B cell (primary cell): ENCODE measurements around the gene NR2E1. TPM values are rescaled to one million over a fixed set of nuclear protein-coding genes. Genes with fewer than 3 reads are reported as not detected.

ENCODE experiments used
- ATAC-seq: fragments of 200-7000 bp; cut with Tn5 transposase; one replicate; pipeline ENCODE4 v1.10.0; 2021; ENCODE audit warnings: low read depth, mild to moderate bottlenecking, moderate number of reproducible peaks, moderate library complexity
- CTCF ChIA-PET: fragments of 350-600 bp; sonication (Branson Sonifier 250); formaldehyde crosslinking; loops from one replicate; lab custom pipeline; 2021; ENCODE audit warnings: antibody characterized with exemption, inconsistent platforms; lab: Charles Lee
- POLR2A ChIA-PET: fragments of 350-600 bp; sonication (Branson Sonifier 250); formaldehyde crosslinking; loops from one replicate; lab custom pipeline; 2021; ENCODE audit warnings: antibody characterized with exemption; lab: Charles Lee
- DNase-seq: peaks from one replicate; pipeline ENCODE4 v3.0.0; 2013
- H2AFZ ChIP-seq: 2 replicates; pipeline ENCODE4 v1.6.1; 2012; ENCODE audit warnings: mild to moderate bottlenecking, low read depth, low read length; ENCODE audit not compliant: insufficient read depth, poor library complexity, severe bottlenecking
- H3K27ac ChIP-seq, 2 donors: 1 replicate in 1 of 2; 2 replicates in 1 of 2; pipeline ENCODE4 v1.5.1; 2012 to 2013; ENCODE audit warnings: low read length in 2 of 2, mild to moderate bottlenecking in 2 of 2, moderate library complexity in 1 of 2
- H3K27me3 ChIP-seq, 4 experiments: fragments of 200-600 bp in 1 of 4; sonication (generic) in 1 of 4; replicated peaks in 1 of 4; 1 replicate in 2 of 4; 2 replicates in 2 of 4; pipeline versions ENCODE4 v1.6.1 to v1.7.0; 2013 to 2016; ENCODE audit warnings: low read length in 3 of 4, mild to moderate bottlenecking in 2 of 4, mixed read lengths in 1 of 4, moderate library complexity in 1 of 4; ENCODE audit not compliant: insufficient read depth in 4 of 4, control insufficient read depth in 3 of 4; ENCODE audit errors: control extremely low read depth in 1 of 4
- H3K36me3 ChIP-seq, 2 experiments: replicated peaks in 1 of 2; 1 replicate in 1 of 2; 2 replicates in 1 of 2; pipeline versions ENCODE4 v1.6.1 to v1.7.1; 2013; ENCODE audit warnings: low read length in 1 of 2; ENCODE audit not compliant: insufficient read depth in 2 of 2, control insufficient read depth in 1 of 2; ENCODE audit errors: control extremely low read depth in 1 of 2, extremely low read depth in 1 of 2
- H3K4me1 ChIP-seq, 2 donors: fragments of 200-600 bp in 1 of 2; sonication (generic) in 1 of 2; 1 replicate in 1 of 2; 2 replicates in 1 of 2; pipeline versions ENCODE4 v1.5.1 to v1.6.1; 2013 to 2017; ENCODE audit warnings: low read length in 2 of 2; ENCODE audit not compliant: control insufficient read depth in 2 of 2, insufficient read depth in 2 of 2
- H3K4me2 ChIP-seq: replicated peaks from 2 replicates; pipeline ENCODE3; 2012; ENCODE audit warnings: mild to moderate bottlenecking, low read depth, low read length; ENCODE audit not compliant: poor library complexity, severe bottlenecking
- H3K4me3 ChIP-seq, 5 experiments: fragments of 200-600 bp in 1 of 5; sonication (generic) in 1 of 5; 1 replicate in 3 of 5; 2 replicates in 2 of 5; pipeline versions ENCODE4 v1.5.1 to v1.7.0; 2011 to 2016; ENCODE audit warnings: low read length in 4 of 5, mild to moderate bottlenecking in 4 of 5, low read depth in 2 of 5, control low read depth in 1 of 5, moderate library complexity in 1 of 5; ENCODE audit not compliant: insufficient read depth in 1 of 5; ENCODE audit errors: control extremely low read depth in 1 of 5, extremely low read depth in 1 of 5
- H3K79me2 ChIP-seq: fragments of 200-600 bp; sonication (generic); one replicate; pipeline ENCODE4 v1.6.0; 2016; ENCODE audit warnings: low read length; ENCODE audit not compliant: control insufficient read depth, insufficient read depth
- H3K9ac ChIP-seq: fragments of 200-600 bp; sonication (generic); 2 replicates; pipeline ENCODE4 v1.6.1; 2017; ENCODE audit warnings: mild to moderate bottlenecking, low read length, moderate library complexity
- H3K9me3 ChIP-seq, 3 donors: one replicate each; pipeline versions ENCODE4 v1.6.1 to v1.7.1; 2013; ENCODE audit warnings: low read length in 2 of 3; ENCODE audit not compliant: control insufficient read depth in 2 of 3, insufficient read depth in 1 of 3; ENCODE audit errors: control extremely low read depth in 1 of 3
- H4K20me1 ChIP-seq: 2 replicates; pipeline ENCODE4 v1.6.0; 2012; ENCODE audit warnings: mild to moderate bottlenecking, low read length; ENCODE audit not compliant: insufficient read depth, control insufficient read depth, poor library complexity, severe bottlenecking
- H3K27ac Mint-ChIP-seq: one replicate; pipeline ENCODE4 v1.8.0; 2021; ENCODE audit warnings: mixed read lengths
- H3K27me3 Mint-ChIP-seq: one replicate; pipeline ENCODE4 v1.8.0; 2021; ENCODE audit warnings: mixed read lengths
- H3K4me1 Mint-ChIP-seq: one replicate; pipeline ENCODE4 v1.8.0; 2021; ENCODE audit warnings: mixed read lengths
- H3K4me3 Mint-ChIP-seq: one replicate; pipeline ENCODE4 v1.8.0; 2021; ENCODE audit warnings: mixed read lengths
- H3K9me3 Mint-ChIP-seq: one replicate; pipeline ENCODE4 v1.8.0; 2022; ENCODE audit warnings: mixed read lengths; ENCODE audit not compliant: insufficient read depth
- EZH2 ChIP-seq: IDR thresholded peaks from 2 replicates; pipeline ENCODE4 v1.6.1; 2012; ENCODE audit warnings: borderline replicate concordance, low read depth, mild to moderate bottlenecking, moderate library complexity, low read length; ENCODE audit not compliant: insufficient read depth, poor library complexity, severe bottlenecking
- WGBS: methylation state at CpG from one replicate; pipeline ENCODE4 v1.1.5; 2013; ENCODE audit warnings: missing lambda C conversion rate; ENCODE audit not compliant: insufficient coverage; 5-methylcytosine and 5-hydroxymethylcytosine counted together
- intact Hi-C: fragments of 100-400 bp; cut with micrococcal nuclease; formaldehyde crosslinking; loops from one replicate; pipeline ENCODE4 v1.10.0; 2022
- polyA plus RNA-seq: library from polyadenylated mRNA; depleted of rRNA; stranded (reverse); fragments of >200 nt; gene quantifications from 2 replicates; pipeline ENCODE4 v1.2.3, GENCODE V29; 2012
- total RNA-seq, 2 donors: library from RNA; stranded (reverse); fragments of 120-200 nt in 1 of 2; gene quantifications; 1 replicate in 1 of 2; 2 replicates in 1 of 2; pipeline versions ENCODE4 v1.2.3 to v1.2.4, GENCODE V29; 2013 to 2022
- TF ChIP-seq, protein P1 (sequence below): fragments of 200-600 bp; IDR thresholded peaks from one replicate; pipeline ENCODE4 v1.8.0; 2022; ENCODE audit warnings: antibody characterized with exemption, mild to moderate bottlenecking

The NR2E1 gene
- total and polyA plus RNA-seq, 2 donors (not counting 1 experiment from before 2014, with no cell fraction given) = not detected

DNA sequence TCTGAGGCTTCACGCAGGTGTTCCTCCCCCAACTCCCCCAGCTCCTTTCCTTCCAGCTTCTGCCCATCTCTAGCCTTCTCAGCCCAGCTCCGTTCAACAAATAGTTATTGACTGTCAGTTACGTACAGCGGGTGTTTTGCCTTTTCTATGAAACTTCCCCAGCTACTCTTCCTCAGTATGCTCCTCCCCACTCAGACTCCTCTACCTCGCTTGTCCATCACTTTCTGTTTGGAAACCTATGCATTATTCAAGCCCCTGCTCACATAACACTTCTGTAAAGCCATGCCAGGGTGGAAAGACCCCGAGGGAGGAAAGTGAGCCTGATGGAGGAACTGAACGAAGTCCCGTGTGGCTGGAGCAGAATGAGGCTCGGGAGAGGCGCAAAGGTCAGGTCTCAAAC lies 44.2 kb upstream of the NR2E1 start:
- CTCF ChIA-PET = no interaction called here
- Histone ChIP-seq H3K4me3 (no peak overlapping the region), H3K4me1 (peaks cover 33% of the 10 kb centered on the region in 2 donors), H3K27me3 (peaks cover 0 to 74% (median 56%) of the 10 kb centered on the region in 4 experiments), H3K79me2 (no peaks in the 10 kb centered on the region), H3K9me3 (peaks cover 0 to 34% (median 1%) of the 10 kb centered on the region in 3 donors), H4K20me1 (no peaks in the 10 kb centered on the region), H3K36me3 (no peaks in the 10 kb centered on the region), H3K9ac (no peak overlapping the region), H2AFZ (no peak overlapping the region), H3K27ac (no peak overlapping the region), H3K4me2 (no peak overlapping the region)
- Mint-ChIP-seq H3K4me1 (peaks cover 35% of the 10 kb centered on the region), H3K27ac (no peak overlapping the region), H3K4me3 (peak overlapping the region; percentile 8), H3K9me3 (no peaks in the 10 kb centered on the region), H3K27me3 (peaks cover 78% of the 10 kb centered on the region)
- TF ChIP-seq EZH2 = no peak
- TF ChIP-seq, protein P1, sequence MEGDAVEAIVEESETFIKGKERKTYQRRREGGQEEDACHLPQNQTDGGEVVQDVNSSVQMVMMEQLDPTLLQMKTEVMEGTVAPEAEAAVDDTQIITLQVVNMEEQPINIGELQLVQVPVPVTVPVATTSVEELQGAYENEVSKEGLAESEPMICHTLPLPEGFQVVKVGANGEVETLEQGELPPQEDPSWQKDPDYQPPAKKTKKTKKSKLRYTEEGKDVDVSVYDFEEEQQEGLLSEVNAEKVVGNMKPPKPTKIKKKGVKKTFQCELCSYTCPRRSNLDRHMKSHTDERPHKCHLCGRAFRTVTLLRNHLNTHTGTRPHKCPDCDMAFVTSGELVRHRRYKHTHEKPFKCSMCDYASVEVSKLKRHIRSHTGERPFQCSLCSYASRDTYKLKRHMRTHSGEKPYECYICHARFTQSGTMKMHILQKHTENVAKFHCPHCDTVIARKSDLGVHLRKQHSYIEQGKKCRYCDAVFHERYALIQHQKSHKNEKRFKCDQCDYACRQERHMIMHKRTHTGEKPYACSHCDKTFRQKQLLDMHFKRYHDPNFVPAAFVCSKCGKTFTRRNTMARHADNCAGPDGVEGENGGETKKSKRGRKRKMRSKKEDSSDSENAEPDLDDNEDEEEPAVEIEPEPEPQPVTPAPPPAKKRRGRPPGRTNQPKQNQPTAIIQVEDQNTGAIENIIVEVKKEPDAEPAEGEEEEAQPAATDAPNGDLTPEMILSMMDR = no peak
- WGBS = 41% methylated on average over 8 of the region's 10 CpGs
- POLR2A ChIA-PET = interaction anchor here (0.6 kb wide), 1 partner anchor 134 kb away, joined by 10 read pairs; no protein-coding TSS in a partner anchor
- intact Hi-C loops = no loop called here
- DNase-seq = no peak
- ATAC-seq = no peak

DNA sequence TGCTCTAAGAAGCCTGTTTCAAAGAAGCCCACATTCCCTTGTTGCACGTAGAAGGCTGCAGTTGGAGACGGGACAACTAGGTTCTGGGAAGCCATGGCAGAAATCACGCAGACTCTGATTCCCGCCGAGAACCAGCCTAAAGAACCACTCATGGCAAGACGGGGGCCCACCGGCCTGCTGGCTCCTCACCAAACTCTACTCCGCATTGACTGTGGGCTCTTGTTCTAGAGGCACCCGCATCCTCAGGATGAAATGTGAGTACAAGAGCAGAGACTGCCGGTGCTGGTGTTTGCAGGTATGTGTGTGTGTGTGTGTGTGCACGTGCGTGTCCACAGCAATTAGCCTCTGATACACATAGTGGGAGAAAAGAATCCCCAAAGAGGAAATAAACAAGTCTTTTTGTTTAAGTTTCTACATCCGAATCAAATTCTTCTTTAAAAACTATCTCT lies 42.3 kb upstream of the NR2E1 start:
- no peak overlapping the region for H3K4me3 Mint-ChIP-seq
- H3K4me1 Mint-ChIP-seq = peaks cover 24% of the 10 kb centered on the region
- CTCF ChIA-PET = no interaction called here
- WGBS = 31% methylated on average over 7 of the region's 13 CpGs
- POLR2A ChIA-PET = no interaction called here
- H3K9me3 Mint-ChIP-seq = no peaks in the 10 kb centered on the region
- Histone ChIP-seq H3K27me3 (peaks cover 0 to 65% (median 51%) of the 10 kb centered on the region in 4 experiments), H3K36me3 (no peaks in the 10 kb centered on the region), H3K4me1 (peaks cover 18 to 24% of the 10 kb centered on the region in 2 donors), H3K79me2 (no peaks in the 10 kb centered on the region), H2AFZ (no peak overlapping the region), H4K20me1 (no peaks in the 10 kb centered on the region), H3K4me2 (no peak overlapping the region), H3K4me3 (no peak overlapping the region), H3K27ac (no peak overlapping the region), H3K9ac (no peak overlapping the region), H3K9me3 (peaks cover 0 to 23% (median 1%) of the 10 kb centered on the region in 3 donors)
- peak; percentile 24 for DNase-seq
- no peak overlapping the region for H3K27ac Mint-ChIP-seq
- intact Hi-C loops = no loop called here
- TF ChIP-seq, protein P1 = no peak
- TF ChIP-seq EZH2 = no peak
- H3K27me3 Mint-ChIP-seq = peaks cover 87% of the 10 kb centered on the region
- ATAC-seq = no peak
